PC-3 (cell line): ENCODE data around the gene KAT6B. TPM values are rescaled to one million over a fixed set of nuclear protein-coding genes. Genes with fewer than 3 reads are reported as not detected.

Experiments used
- ATAC-seq: fragments of 200-7000 bp; cut with Tn5 transposase; 2 replicates; pipeline ENCODE4 v1.9.1; 2020; ENCODE audit warnings: mild to moderate bottlenecking, moderate library complexity
- BruUV-seq: library from RNA; stranded (reverse); fragments of 400-500 nt; replicated peaks from 2 replicates; lab custom pipeline; 2021; lab: Mats Ljungman, UMichigan
- CTCF ChIA-PET: fragments of 300-600 bp; sonication (Branson Sonifier 250); formaldehyde crosslinking; loops from one replicate; lab custom pipeline; 2022; ENCODE audit warnings: antibody characterized with exemption; lab: Charles Lee
- POLR2A ChIA-PET: fragments of 300-600 bp; sonication (Branson Sonifier 250); formaldehyde crosslinking; loops from one replicate; lab custom pipeline; 2022; ENCODE audit warnings: antibody characterized with exemption; ENCODE audit not compliant: unreplicated experiment; lab: Charles Lee
- DNase-seq: peaks from one replicate; pipeline ENCODE4 v3.0.0-alpha.2; 2015
- H2AFZ ChIP-seq: fragments of 300-600 bp; sonication (generic); 2 replicates; pipeline ENCODE4 v1.6.0; 2016; ENCODE audit warnings: antibody characterized with exemption, low read length
- H3F3A ChIP-seq: fragments of 300-600 bp; sonication (generic); one replicate; pipeline ENCODE4 v1.6.0; 2017; ENCODE audit warnings: antibody characterized with exemption, low read length, control low read depth, mild to moderate bottlenecking; ENCODE audit not compliant: unreplicated experiment
- H3K27ac ChIP-seq: fragments of 300-600 bp; sonication (generic); 2 replicates; pipeline ENCODE4 v1.5.1; 2016; ENCODE audit warnings: mild to moderate bottlenecking, low read length
- H3K27me3 ChIP-seq: fragments of 300-600 bp; sonication (generic); 2 replicates; pipeline ENCODE4 v1.6.1; 2016; ENCODE audit warnings: low read length, mixed read lengths
- H3K36me3 ChIP-seq: fragments of 300-600 bp; sonication (generic); 2 replicates; pipeline ENCODE4 v1.6.1; 2016; ENCODE audit warnings: low read depth, mixed run types, low read length, mixed read lengths
- H3K4me1 ChIP-seq: fragments of 300-600 bp; sonication (generic); 2 replicates; pipeline ENCODE4 v1.5.1; 2016; ENCODE audit warnings: low read length; ENCODE audit not compliant: insufficient read depth
- H3K4me2 ChIP-seq: fragments of 300-600 bp; sonication (generic); 2 replicates; pipeline ENCODE4 v1.6.0; 2016; ENCODE audit warnings: low read length
- H3K4me3 ChIP-seq: fragments of 300-600 bp; sonication (generic); 2 replicates; pipeline ENCODE4 v1.5.1; 2016; ENCODE audit warnings: mild to moderate bottlenecking, low read length, mixed read lengths
- H3K79me2 ChIP-seq: fragments of 300-600 bp; sonication (generic); 2 replicates; pipeline ENCODE4 v1.6.1; 2017; ENCODE audit warnings: low read length, mixed read lengths
- H3K9ac ChIP-seq: fragments of 300-600 bp; sonication (generic); 2 replicates; pipeline ENCODE4 v1.6.0; 2016; ENCODE audit warnings: mild to moderate bottlenecking, low read length
- H3K9me2 ChIP-seq: fragments of 300-600 bp; sonication (generic); replicated peaks from 2 replicates; pipeline ENCODE4 v1.6.1; 2016; ENCODE audit warnings: mixed run types, low read length, mixed read lengths
- H3K9me3 ChIP-seq: fragments of 300-600 bp; sonication (generic); 2 replicates; pipeline ENCODE4 v1.6.1; 2016; ENCODE audit warnings: low read length, mixed read lengths
- H4K20me1 ChIP-seq: fragments of 300-600 bp; sonication (generic); 2 replicates; pipeline ENCODE4 v1.6.1; 2016; ENCODE audit warnings: low read length, mixed read lengths
- EZH2 ChIP-seq: fragments of 300-600 bp; sonication (generic); IDR thresholded peaks from one replicate; pipeline ENCODE4 v1.6.1; 2017; ENCODE audit warnings: antibody characterized with exemption, mild to moderate bottlenecking, low read length; ENCODE audit not compliant: unreplicated experiment
- EZH2phosphoT487 ChIP-seq: fragments of 300-600 bp; sonication (generic); IDR thresholded peaks from 2 replicates; pipeline ENCODE4 v1.6.1; 2018; ENCODE audit warnings: mild to moderate bottlenecking, antibody characterized with exemption, low read length, borderline replicate concordance
- intact Hi-C: fragments of 100-400 bp; cut with micrococcal nuclease; formaldehyde crosslinking; loops from 2 replicates; pipeline ENCODE4 v1.9.0; 2023
- total RNA-seq: library from RNA; depleted of rRNA; stranded (reverse); fragments of >200 nt; gene quantifications from 2 replicates; pipeline ENCODE4 v1.2.3, GENCODE V29; 2014
- TF ChIP-seq, protein P1 (sequence below): fragments of 300-600 bp; sonication (generic); conservative IDR thresholded peaks from 2 replicates; pipeline ENCODE4 v1.5.1; 2017; ENCODE audit warnings: antibody characterized with exemption, low read depth, mild to moderate bottlenecking, low read length

The KAT6B gene
- total RNA-seq, 1 experiment from 2014 or later = 94.5 TPM

DNA sequence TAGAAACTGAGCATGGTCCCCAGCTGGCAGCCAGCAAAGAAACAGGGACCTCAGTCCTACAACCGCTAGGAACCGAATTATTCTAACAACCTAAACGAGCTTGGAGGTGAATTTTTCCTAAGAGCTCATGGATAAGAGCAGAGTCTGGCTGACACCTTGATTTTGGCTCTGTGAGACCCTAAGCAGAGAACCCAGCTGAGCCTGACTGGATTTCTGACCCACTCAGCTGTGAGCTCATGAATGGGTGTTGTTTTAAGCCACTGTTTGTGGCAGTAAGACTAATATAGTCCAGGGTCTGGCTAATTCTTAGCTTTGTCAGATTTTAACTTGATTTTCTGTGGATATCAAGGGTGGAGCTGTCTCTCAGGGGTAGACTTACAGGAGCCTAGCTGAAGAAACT is 77.1 kb downstream of the KAT6B start:
- intact Hi-C loops = no loop called here
- Histone ChIP-seq H3K4me3 (no peak overlapping the region), H4K20me1 (peaks cover 4% of the 10 kb centered on the region; the same call in 1 of the 2 replicates), H3K9me2 (no peaks in the 10 kb centered on the region), H3K27me3 (no peaks in the 10 kb centered on the region), H3K36me3 (no peaks in the 10 kb centered on the region), H3K4me1 (peaks cover 2% of the 10 kb centered on the region), H3F3A (no peaks in the 10 kb centered on the region), H3K9me3 (no peaks in the 10 kb centered on the region), H3K27ac (no peak overlapping the region), H3K4me2 (no peak overlapping the region), H3K79me2 (peaks cover 87% of the 10 kb centered on the region), H2AFZ (no peak overlapping the region), H3K9ac (no peak overlapping the region)
- DNase-seq (no peak), ATAC-seq (no peak)
- CTCF ChIA-PET = interaction anchor here (0.6 to 1.1 kb wide), 2 partner anchors 27 to 68 kb away, joined by 3 to 4 read pairs; no protein-coding TSS in a partner anchor
- POLR2A ChIA-PET = interaction anchor here (0.6 kb wide), 1 partner anchor 274 kb away, joined by 3 read pairs; no protein-coding TSS in a partner anchor
- no TSS peak for BruUV-seq
- TF ChIP-seq EZH2 = no peak
- no peak for TF ChIP-seq EZH2phosphoT487
- TF ChIP-seq, protein P1, sequence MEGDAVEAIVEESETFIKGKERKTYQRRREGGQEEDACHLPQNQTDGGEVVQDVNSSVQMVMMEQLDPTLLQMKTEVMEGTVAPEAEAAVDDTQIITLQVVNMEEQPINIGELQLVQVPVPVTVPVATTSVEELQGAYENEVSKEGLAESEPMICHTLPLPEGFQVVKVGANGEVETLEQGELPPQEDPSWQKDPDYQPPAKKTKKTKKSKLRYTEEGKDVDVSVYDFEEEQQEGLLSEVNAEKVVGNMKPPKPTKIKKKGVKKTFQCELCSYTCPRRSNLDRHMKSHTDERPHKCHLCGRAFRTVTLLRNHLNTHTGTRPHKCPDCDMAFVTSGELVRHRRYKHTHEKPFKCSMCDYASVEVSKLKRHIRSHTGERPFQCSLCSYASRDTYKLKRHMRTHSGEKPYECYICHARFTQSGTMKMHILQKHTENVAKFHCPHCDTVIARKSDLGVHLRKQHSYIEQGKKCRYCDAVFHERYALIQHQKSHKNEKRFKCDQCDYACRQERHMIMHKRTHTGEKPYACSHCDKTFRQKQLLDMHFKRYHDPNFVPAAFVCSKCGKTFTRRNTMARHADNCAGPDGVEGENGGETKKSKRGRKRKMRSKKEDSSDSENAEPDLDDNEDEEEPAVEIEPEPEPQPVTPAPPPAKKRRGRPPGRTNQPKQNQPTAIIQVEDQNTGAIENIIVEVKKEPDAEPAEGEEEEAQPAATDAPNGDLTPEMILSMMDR = no peak

- Histone ChIP-seq H3K36me3 (no peaks in the 10 kb centered on the region), H3K9me3 (no peaks in the 10 kb centered on the region), H3K4me2 (no peak overlapping the region), H3K27me3 (no peaks in the 10 kb centered on the region), H3K4me1 (peaks cover 19% of the 10 kb centered on the region), H3K9me2 (no peaks in the 10 kb centered on the region), H2AFZ (no peak overlapping the region), H3K4me3 (no peak overlapping the region), H4K20me1 (peaks cover 4% of the 10 kb centered on the region; the same call in 1 of the 2 replicates), H3F3A (no peaks in the 10 kb centered on the region), H3K79me2 (peaks cover 89% of the 10 kb centered on the region), H3K27ac (no peak overlapping the region), H3K9ac (no peak overlapping the region)
- no peak for TF ChIP-seq EZH2phosphoT487
- TF ChIP-seq, protein P1 = no peak
- TF ChIP-seq EZH2 = no peak
- no TSS peak for BruUV-seq
- CTCF ChIA-PET = no interaction called here
- no peak for ATAC-seq
- intact Hi-C loops = no loop called here
- DNase-seq = no peak
- POLR2A ChIA-PET = interaction anchor here (0.5 to 0.6 kb wide), 2 partner anchors 404 to 652 kb away, joined by 3 to 4 read pairs; no protein-coding TSS in a partner anchor
These were observed 80.3 kb downstream of the KAT6B start for GRCh38 chr10:74906611-74907198.

GRCh38 chr10:74909670-74910069 is 83.3 kb downstream of the KAT6B start:
- BruUV-seq = no TSS peak
- H3K79me2 ChIP-seq = peaks cover 86% of the 10 kb centered on the region
- CTCF ChIA-PET = interaction anchor here (0.6 to 0.7 kb wide), 2 partner anchors 188 to 645 kb away, joined by 5 to 6 read pairs; no protein-coding TSS in a partner anchor

More at GRCh38 chr10:74909670-74910069, 83.3 kb downstream of the KAT6B start:
- intact Hi-C loops = loop anchor here (1.0 kb wide), 2 partner anchors 14 to 33 kb away; no protein-coding TSS in a partner anchor
- peak; percentile 94 for ATAC-seq
- POLR2A ChIA-PET = interaction anchor here (0.6 kb wide), 1 partner anchor 122 kb away, joined by 3 read pairs; no protein-coding TSS in a partner anchor
- no peaks in the 10 kb centered on the region for H3K36me3 ChIP-seq
- H3K9me2 ChIP-seq = no peaks in the 10 kb centered on the region
- H3F3A ChIP-seq = no peaks in the 10 kb centered on the region
- H3K4me2 ChIP-seq = peak overlapping the region; percentile 30
- peak; percentile 96 for DNase-seq
- peaks cover 19% of the 10 kb centered on the region for H3K4me1 ChIP-seq
- H4K20me1 ChIP-seq = 0 out of 2 replicates have a peak, but pooled peaks cover 11% of the 10 kb centered on the region
- no peak for TF ChIP-seq EZH2
- TF ChIP-seq EZH2phosphoT487 = no peak
- TF ChIP-seq, protein P1 = no peak
- no peaks in the 10 kb centered on the region for H3K9me3 ChIP-seq
- H3K4me3 ChIP-seq = no peak overlapping the region
- no peak overlapping the region for H3K9ac ChIP-seq
- H3K27me3 ChIP-seq = no peaks in the 10 kb centered on the region
- H2AFZ ChIP-seq = no peak overlapping the region
- peak overlapping the region; percentile 6 for H3K27ac ChIP-seq
